ENCODE data around the gene CACNA1E. TPM values are rescaled to one million over a fixed set of nuclear protein-coding genes. Genes with fewer than 3 reads are reported as not detected.

The CACNA1E gene
- total and polyA plus RNA-seq, 2 of the 4 experiments (the other 2 are of a cell fraction), result not detected

GRCh38 chr1:181562395-181562794 is 79.1 kb downstream of the CACNA1E start:
- H3K18ac ChIP-seq (ENCODE audit: low read depth, low read length), result no peak overlapping the region
- H2BK5ac ChIP-seq (ENCODE audit: low read depth, low read length, poor library complexity, severe bottlenecking), result no peak overlapping the region
- no peak for ATAC-seq (ENCODE audit: low read depth)
- no peak overlapping the region for H3K14ac ChIP-seq (replicated peaks; ENCODE audit: low read depth, low read length)
- H2BK20ac ChIP-seq (ENCODE audit: low read depth, low read length), result no peak overlapping the region
- ChIA-PET CTCF (no interaction called here), POLR2A (ENCODE audit: unreplicated experiment) (no interaction called here)
- no peak overlapping the region for H2AFZ ChIP-seq (replicated peaks; ENCODE audit: low read length, poor library complexity)
- no peaks in the 10 kb centered on the region for H3K9me1 ChIP-seq (ENCODE audit: insufficient read depth, low read length)
- H2BK120ac ChIP-seq (ENCODE audit: low read depth, low read length), result no peak overlapping the region
- no peak overlapping the region for H4K91ac ChIP-seq (ENCODE audit: insufficient read depth, low read depth, low read length)
- BruUV-seq (replicated peaks), result no TSS peak
- no peaks in the 10 kb centered on the region for H3K9me3 ChIP-seq (ENCODE audit: control insufficient read depth, insufficient read depth, low read length)
- H2AK9ac ChIP-seq (replicated peaks; ENCODE audit: low read depth, low read length, poor library complexity), result no peak overlapping the region
- no peaks in the 10 kb centered on the region for H3K79me1 ChIP-seq (ENCODE audit: low read depth in 1 of 2, low read length in 2 of 2)
- DNase-seq, result no peak
- H3K23ac ChIP-seq (ENCODE audit: low read depth, low read length), result no peak overlapping the region
- H3K56ac ChIP-seq (ENCODE audit: extremely low read depth, insufficient read depth, low read length), result no peak overlapping the region
- H3K4ac ChIP-seq (ENCODE audit: low read depth, low read length), result no peak overlapping the region
- H4K8ac ChIP-seq (ENCODE audit: low read depth in 2 of 2, low read length in 2 of 2), result no peak overlapping the region
- in situ Hi-C loops (cut with MboI; ENCODE audit: low sequenced_read_pairs), result no loop called here
- dilution Hi-C loops (cut with HindIII; ENCODE audit: low sequenced_read_pairs, unreplicated experiment), result no loop called here
- intact Hi-C loops (cut with micrococcal nuclease), result no loop called here
- no peak overlapping the region for H3K9ac ChIP-seq (ENCODE audit: low read depth, low read length)
- H3K36me3 ChIP-seq (ENCODE audit: control insufficient read depth, insufficient read depth, low read length), result no peaks in the 10 kb centered on the region
- no peaks in the 10 kb centered on the region for H4K20me1 ChIP-seq (ENCODE audit: insufficient read depth, low read length)
- H4K5ac ChIP-seq (ENCODE audit: low read depth, low read length), result no peak overlapping the region
- no peak overlapping the region for H3K4me2 ChIP-seq (ENCODE audit: low read depth, low read length)
- H2BK15ac ChIP-seq (ENCODE audit: low read depth, low read length), result no peak overlapping the region
- no CpG with 5 or more reads among the region's 4 CpGs for WGBS, 2 experiments (ENCODE audit: extremely low coverage in 2 of 2, insufficient read length in 1 of 2)
- TF ChIP-seq USF2 (IDR thresholded peaks at IDR 0.05; ENCODE audit: low read depth, low read length), result no peak
- TF ChIP-seq RAD21 (IDR thresholded peaks at IDR 0.05; ENCODE audit: low read length), result no peak
- TF ChIP-seq FOS (IDR thresholded peaks at IDR 0.05; ENCODE audit: low read depth, low read length), result no peak
- TF ChIP-seq SMC3 (IDR thresholded peaks at IDR 0.05; ENCODE audit: low read depth, low read length), result no peak
- TF ChIP-seq RFX5 (IDR thresholded peaks at IDR 0.05; ENCODE audit: low read depth, low read length), result no peak
- no peak for TF ChIP-seq MAFK (IDR thresholded peaks at IDR 0.05; ENCODE audit: low read depth, low read length)
- TF ChIP-seq CHD1 (IDR thresholded peaks at IDR 0.05; ENCODE audit: low read depth, low read length), result no peak
- TF ChIP-seq CTCF (conservative IDR thresholded peaks at IDR 0.05; ENCODE audit: low read depth, low read length), result no peak
- no peak for TF ChIP-seq MXI1 (IDR thresholded peaks at IDR 0.05; ENCODE audit: borderline replicate concordance, low read depth, low read length)
- no peak for TF ChIP-seq NFE2L2 (IDR thresholded peaks at IDR 0.05; ENCODE audit: low read depth, low read length)
- no peak for TF ChIP-seq POLR2A (IDR thresholded peaks at IDR 0.05; ENCODE audit: low read depth, low read length)
- no peak for TF ChIP-seq MAZ (IDR thresholded peaks at IDR 0.05; ENCODE audit: borderline replicate concordance, low read depth, low read length)
- TF ChIP-seq ELK1 (IDR thresholded peaks at IDR 0.05; ENCODE audit: borderline replicate concordance, low read depth, low read length), result no peak
- no peak for TF ChIP-seq CEBPB (IDR thresholded peaks at IDR 0.05; ENCODE audit: low read depth, low read length)
- no peak for TF ChIP-seq BHLHE40 (IDR thresholded peaks at IDR 0.05; ENCODE audit: low read depth, low read length)
- TF ChIP-seq RCOR1 (IDR thresholded peaks at IDR 0.05; ENCODE audit: insufficient replicate concordance, low read length), result no peak
- H2AK5ac ChIP-seq (ENCODE audit: low read depth, low read length), result no peak overlapping the region
- H3K4me1 ChIP-seq (ENCODE audit: control insufficient read depth, insufficient read depth, low read length), result no peaks in the 10 kb centered on the region
- no peak overlapping the region for H3K27ac ChIP-seq (ENCODE audit: insufficient read depth, low read length)
- H3K4me3 ChIP-seq (ENCODE audit: insufficient read depth, low read depth, low read length), result no peak overlapping the region
- H3K27me3 ChIP-seq (ENCODE audit: control insufficient read depth, insufficient read depth, low read length), result no peaks in the 10 kb centered on the region

Measured in IMR-90 (cell line).